AG20443 (cell line): ENCODE data around the gene TNFRSF11A.

Experiments
- DNase-seq: peaks from one replicate; pipeline ENCODE4 v3.0.0; 2012; ENCODE audit warnings: low spot score, mixed read lengths

Gene TNFRSF11A

DNA sequence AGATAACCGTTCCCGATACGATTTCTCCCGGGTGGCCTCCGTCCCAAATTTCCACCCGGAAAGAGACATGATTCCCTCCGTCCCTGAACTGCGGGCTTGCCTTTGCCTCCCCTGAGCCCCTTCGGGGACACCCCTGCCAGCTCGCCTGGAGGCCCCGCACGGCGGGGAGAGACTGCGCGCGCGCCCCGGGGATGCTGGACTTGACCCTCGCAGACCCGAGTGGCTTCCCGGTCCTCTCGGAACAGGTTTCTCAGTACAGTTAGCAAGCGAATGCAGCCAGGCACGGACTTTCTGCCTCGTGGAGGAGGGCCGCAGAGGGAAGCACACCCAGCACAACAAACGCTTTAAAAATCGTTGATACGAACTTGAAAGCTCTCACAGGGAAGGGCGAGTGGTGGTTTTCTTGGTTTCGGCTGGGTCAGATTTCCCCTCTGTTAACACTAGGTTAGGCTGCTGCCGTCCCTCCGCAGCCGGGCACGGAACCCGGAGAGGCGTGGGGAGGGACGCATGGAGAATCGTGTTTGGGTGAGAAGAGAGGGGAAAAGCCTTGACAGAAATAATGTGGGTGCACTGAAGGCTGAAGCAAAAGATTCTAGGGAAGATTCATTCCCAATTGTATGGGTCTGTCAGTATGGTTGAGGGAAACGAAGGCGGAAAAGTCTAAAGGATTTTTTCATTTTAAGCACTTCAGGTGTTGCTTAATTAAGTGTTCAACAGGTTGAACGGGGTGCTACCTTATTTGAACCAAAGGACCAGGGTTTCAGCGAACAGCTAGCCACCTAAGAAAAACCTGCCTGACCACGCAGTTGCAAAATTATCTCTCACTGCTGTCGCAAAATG, 916 bp downstream of the TNFRSF11A start:
- peak; percentile 29 for DNase-seq

DNA sequence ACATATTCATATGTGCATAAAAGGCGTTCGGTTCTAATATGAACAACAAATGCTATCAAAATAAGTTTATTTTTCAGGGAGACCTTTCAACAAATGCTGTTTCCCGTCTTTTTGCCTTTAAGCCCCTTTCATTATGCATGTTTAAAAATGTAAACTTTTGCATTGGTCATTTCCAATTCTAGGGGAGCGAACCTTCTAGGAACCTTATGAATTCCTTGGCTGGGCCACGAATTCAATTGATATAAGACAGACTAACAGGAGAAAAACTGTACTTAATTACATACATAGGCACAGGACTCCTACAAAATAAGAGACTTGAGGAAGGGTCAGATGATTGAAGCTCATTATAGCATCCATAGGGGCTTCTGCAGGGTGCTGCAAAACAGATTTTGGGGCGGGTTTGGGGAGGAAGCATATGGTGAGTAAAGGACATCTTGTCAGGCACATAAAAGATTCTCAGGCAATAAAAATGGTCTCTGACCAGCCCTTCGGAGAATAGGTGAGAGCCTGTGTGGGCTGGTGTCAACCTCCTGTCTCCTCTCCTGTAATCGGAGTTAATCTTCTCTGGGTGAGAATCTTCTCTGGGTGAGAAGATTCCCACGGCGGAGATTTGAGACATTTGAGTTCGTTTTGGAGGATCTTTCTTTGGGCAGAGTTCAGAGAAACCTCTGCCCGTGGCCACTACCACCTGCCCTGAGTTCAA, 1.7 kb downstream of the TNFRSF11A start:
- no peak for DNase-seq

DNA sequence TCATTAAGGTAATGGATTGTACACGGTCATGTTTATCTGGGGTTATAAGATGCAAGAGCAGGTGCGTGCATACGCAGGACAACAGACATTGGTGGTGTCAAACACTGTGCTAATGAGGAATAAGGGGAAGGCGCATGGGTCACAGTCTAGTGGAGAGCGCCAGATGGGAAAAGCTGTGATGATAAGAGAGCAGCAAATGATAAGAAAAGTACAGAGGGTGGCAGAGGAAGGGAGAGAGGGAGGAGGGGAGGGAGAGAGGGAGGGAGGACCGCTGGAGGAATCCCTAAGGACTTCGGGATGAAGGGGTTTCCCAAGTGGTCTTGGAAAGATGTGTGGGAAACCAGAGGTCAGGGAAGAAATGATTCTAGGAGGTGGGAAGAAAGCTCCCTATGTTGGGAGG, 2.9 kb downstream of the TNFRSF11A start:
- no peak for DNase-seq

DNA sequence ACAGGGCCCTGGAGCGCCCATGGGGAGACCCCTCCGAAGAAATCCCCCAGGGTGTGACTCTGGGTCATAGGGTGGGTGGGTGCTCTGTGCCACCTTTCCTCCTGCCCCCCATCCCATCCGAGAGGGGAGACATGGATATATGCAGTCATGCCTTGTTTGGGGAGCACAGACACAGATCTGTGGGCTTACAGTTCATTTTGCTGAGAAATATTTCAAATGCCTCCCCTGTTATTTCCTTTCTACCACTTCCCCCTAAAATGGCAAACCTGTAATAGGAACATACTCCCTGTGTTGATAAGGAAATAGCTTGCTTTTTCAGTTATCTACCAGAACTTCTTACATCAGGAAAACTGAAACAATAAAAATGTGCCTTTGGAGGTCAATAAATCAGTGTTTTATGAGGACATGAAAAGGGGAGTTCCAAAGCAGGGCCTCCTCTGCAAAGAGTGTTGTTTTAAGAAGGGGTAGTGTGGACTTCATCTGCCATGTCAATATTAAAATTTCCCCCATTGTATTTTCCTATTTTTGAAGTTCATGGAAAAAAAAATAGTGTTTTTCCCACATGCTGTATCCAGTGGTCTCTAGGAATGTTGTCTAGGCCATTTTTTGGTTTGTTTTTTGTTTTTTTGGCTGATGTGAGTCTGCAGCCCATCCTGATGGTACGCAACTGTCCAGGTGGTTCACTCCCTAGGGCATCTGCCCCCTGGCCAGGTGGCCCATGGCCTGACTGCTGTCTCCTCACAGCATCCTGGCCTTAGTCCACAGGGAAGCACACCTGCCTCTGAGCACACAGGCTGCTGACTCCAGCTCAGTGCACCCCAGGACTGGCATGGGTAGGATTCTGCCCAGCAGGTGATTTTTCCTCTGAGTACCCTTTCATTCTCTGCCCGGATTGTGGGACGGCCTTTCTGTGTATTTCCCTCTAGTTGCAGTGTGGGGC, 3.7 kb downstream of the TNFRSF11A start:
- no peak for DNase-seq

DNA sequence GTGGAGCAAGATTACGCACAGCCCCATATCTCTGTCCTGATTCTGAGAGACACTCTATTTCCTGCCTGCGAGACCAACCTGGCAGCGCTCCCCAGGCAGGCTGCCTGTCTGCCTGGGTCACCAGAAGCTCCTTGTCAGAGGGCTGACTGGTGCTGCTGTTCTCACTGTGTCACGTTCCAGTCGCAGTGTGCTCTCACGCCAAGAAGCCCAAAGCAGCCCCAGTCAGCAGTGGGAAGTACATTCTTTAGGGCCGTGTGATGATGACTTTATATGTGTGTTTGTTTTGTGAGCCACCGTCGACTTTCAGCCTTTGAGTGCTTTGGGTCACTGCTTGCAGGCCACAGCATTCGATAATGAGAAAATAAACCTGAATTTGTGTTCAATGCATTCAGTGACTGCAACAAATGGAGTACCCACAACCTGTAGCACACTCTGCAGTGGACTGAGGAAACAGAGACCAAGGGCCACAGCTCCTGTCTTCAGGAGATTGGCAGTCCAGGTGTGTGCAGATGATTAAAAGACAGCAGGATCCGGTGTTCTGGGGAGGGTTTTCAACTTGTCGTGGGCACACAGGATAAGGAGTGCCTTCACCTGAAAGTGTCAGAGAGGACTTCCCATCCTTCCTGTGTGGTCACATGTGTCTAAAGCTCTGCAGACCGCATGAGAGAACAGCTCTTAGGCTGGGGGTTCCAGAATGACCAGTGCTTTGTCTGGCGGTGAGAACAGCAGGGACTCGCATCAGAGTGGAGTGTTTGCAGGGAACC, 4.8 kb downstream of the TNFRSF11A start:
- DNase-seq = peak; percentile 85

DNA sequence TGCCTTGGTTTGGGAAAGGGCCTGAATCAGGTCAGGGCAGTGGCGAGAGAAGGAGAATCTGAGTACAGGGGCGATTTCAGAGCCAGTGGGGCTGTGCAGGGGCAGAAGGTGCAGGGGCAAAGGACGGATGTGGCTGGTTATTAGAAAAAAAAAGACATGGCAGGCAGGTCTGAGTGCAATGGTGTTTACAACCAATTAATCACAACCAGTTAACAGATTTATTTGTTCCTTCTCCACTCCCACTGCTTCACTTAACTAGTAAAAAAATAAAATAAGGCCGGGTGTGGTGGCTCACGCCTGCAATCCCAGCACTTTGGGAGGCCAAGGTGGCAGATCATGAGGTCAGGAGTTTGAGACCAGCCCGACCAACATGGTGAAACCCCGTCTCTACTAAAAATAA, 5.5 kb downstream of the TNFRSF11A start:
- no peak for DNase-seq

DNA sequence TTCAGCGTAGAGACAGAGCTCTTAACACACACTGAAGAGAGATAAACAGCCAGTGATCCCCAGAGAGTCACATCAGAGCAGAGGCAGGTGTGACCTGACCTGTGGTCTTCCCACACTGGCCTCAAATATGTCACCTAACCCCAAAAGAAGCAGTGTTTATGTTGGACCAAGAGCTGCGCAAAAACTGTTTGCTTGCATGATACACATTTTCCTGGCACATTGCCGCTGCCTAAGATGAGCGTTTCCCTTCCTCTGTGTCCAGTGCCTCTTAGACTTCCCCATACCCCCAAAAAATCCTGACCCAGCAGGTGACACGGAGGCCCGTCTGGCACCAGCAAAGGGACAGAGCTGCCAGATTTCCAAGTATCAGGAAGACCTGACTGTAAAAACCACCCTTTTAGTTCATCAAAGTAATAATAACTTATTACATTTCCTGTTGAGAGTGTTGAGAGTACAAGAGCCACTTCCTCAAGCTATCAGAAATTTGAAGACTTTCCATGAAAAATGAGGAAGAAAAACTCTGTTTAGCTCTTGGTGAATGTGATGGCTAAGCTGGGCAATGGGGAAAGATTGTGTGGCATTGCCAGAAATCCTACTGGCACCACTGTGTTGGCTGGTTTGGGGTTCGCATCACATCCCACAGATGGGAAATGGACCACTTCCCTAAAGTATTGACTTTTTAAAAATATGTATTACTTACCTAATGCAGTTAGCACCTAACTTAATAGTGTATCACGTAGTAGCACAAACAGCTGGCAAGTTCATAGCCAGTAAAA, 6.7 kb downstream of the TNFRSF11A start:
- DNase-seq = no peak

DNA sequence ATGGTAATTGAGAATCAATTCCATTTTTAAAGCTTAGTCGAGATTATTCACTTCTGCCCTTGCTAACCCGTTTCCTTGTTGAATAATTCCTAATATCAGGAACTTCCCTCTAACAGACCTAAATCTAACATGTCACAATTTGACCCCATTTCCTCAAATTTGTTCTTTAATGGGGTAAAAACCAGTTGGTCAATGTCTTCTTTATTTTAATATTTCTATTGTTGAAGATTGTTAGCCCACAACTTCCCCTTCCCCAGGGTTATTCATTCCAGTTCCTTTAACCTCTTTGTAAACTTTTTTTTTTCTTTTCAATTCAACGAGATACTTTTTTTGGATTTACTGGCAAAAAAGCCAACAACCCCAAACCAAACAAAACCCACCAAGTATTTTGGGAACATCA, 7.3 kb downstream of the TNFRSF11A start:
- DNase-seq = no peak

DNA sequence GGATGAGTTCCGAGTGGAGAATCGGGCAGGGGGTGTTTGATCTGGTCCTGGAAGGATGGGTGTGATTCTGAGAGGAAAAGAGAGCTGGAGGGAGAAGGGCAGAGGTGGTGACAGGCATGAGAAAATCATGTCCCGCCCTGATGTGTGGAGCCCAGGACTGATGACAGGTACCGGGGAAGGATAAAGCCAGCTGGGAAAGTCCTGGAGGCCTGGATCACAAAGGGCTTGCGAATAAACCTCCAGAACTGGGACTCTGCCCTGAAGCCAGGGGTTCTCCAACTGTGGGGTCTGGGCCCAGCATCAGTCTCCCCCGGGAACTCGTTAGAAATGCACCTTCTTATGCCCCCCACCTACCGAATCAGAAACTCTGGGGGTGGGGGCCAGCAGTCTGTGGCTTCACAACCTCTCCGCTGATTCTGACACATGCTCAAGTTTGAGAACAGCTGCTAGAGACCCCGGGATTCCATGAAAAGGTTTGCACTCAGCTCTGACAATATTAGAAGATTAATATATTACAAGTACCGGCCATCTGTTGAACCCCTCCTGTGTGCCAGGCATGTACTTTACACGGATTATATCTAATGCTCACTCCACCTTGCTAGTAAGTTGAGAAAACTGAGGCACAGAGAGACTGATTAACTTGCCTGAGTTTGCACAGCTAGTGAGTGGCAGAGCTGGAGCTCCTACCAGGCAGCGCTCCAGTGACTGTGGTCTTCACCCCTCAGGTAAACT, 8.0 kb downstream of the TNFRSF11A start:
- no peak for DNase-seq

DNA sequence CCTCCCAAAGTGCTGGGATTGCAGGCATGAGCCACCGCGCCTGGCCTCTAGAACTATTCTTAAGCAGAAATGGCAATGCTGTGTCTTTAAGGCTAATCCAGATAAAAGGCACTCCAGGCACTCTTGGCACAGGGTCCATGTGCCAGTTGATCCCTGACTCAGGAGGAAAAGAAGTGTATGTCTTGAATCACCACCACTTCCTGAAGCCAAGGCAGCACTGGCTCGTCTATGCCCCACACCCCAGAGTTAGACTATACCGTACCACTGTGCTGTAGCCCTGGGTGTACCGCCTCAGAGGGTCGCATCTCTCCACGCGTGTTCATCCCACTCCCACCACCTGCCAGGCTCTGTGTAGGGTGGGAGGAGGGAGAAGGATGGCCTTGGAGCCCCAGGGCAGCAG, 9.0 kb downstream of the TNFRSF11A start:
- peak; percentile 47 for DNase-seq

DNA sequence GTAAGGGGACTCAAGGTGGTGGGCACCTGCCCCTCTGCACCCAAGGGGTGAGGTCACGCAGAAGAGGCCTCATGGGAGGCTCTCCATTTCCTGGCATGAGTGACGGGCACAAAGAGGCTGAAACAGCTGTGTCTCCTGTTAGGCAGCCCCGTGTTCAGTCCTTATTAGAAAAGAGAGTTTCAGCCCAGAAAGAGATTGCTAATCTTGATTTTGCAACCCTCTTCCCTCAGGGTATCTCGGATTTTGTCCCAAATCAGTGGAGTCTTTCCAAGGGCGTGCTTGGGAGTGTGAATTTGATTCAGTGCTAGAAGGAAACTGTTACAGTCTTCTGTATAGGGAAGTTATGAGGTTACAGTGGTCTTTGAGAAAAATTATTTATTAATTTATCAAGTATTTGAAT, 10.4 kb downstream of the TNFRSF11A start:
- no peak for DNase-seq

DNA sequence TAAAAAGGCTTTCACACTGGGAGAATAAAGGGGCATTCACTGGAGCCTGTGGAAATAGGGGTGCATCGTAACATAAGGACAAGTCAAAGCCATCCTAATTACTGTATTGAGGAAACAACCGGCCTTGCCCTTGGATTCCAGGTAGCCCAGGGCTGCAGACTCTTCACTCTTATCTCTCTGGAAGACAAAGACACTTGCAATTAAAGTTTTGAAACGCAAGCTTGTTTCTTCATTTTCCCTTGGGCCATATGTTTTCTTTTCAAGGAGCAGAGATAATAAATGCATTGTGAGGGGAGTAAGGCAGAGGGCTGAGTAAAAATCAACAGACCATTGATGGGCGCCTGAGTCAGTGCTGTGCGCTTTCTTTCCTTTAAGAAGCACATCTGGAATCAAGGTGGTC, 11.5 kb downstream of the TNFRSF11A start:
- DNase-seq = no peak

DNA sequence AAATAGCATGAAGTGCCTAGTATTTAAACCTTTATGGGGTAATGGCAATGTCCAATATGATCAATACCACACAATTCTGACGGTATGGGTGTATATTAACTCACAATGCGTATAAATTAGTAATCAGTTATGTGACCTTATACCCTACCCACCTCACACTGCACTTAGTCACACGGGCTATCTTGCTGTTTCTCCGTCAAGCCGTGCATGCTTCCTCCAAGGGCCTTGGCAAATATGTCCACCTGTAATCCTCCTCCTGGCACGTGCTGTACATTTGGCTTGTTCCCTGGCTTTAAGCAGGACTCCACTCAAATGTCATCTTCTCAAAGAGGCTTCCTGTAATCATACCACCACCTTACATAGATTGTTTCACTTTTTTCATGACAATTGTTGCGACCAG, 12.2 kb downstream of the TNFRSF11A start:
- DNase-seq = no peak

DNA sequence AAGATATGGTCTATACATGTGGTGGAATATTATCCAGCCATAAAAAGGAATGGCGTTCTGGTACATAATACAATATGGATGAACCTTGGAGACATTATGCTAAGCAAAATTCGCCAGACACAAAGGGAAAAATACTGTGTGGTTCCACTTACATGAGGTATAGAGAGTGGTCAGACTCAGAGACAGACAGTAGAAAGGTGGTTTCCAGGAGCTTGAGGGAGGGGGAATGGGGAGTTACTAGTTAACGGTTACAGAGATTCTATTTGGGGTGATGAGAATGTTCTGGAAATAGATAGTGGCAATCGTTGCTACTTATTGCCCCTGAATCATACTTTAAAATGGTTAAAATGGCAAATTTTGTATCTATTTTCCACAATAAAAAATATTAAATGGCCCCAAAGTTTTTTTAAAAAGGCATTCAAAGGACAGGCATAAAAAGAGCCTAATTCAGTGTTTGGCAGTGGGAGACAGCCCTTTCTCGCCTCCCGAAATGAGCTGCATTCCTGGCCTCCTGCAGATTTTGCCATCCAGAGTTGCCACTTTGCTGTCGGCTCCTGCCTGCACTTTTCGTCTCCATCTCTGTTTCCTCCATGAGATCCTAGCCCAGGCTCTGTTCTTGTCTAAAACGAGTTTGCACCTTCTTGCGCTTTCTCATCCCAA, 13.5 kb downstream of the TNFRSF11A start:
- no peak for DNase-seq

DNA sequence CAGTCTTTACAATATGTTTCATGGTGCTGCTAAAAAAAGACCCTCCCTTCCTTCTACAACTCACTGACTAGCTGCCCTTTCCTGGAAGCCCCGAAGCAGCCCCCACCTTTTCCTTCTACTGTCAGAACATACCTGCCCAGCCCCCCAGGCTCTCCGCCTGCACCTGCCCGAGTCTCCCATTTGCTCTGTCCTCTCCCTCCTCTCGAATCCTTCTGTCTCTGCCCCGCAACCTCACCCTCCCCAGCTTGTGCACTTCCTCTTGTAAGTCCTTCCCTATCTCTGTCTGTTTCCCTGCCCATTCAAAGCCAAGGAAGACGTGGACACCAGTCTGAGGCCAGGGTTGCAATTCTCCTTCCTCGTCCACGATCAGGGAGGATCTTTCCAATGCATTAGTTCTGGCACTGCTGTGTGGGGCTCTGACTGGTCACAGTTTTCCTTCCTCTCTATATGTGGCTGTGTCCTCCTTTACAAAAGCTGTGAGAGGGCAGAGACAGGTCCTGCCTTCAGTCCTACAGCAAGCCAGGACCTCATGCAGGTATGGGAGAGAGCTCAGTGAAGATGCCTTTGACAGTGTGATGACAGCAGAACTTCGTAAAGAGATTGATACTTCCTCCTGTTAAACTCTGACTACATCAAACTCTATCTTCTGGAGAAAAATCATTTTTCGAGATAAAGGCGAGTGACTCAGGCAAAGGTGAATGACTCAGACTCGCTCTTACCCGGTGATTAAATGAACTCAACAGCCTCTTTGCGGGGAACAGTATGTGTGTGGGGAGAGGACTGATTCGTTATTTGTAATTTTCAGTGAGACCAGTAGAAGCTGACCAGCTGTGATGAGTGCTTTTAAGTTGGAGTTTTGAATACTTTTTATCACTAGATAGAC, 14.2 kb downstream of the TNFRSF11A start:
- peak; percentile 45 for DNase-seq

DNA sequence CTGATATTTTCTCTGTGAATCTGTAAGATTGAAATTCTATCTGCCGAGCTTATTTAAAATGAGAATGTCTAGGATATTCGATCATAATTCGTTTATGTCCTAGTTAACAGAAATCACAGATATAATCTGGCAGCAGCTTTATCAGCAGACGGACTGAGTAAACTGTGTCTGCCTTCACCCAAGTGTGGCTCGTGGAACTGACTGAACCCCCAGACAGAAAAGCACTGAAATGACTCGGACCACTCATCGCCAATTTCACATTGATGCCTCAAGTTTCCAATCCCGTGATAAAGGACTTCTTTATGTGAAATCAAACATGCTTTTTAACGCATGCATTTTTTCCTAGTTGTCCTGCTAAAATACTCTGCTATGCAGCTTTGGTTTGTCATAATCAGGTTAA, 15.9 kb downstream of the TNFRSF11A start:
- no peak for DNase-seq

DNA sequence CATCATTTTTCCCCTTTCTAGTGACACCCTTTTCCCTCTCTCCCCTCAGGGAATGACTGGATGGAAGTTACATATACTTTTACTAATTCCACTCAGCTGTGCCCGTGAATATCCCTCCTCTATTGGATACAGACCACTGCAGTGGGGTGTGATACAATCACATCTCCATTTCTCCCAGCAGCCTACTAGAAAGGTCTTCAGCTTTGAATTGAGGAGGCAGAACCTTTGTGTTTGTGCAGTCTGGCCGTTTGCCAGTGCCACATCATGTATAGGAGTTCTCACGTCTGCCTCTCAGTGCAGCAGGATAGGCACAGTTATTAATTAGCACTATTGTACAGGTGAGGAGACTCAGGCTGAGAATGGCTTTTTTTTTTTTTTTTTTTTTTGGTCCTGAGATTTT, 16.4 kb downstream of the TNFRSF11A start:
- no peak for DNase-seq

DNA sequence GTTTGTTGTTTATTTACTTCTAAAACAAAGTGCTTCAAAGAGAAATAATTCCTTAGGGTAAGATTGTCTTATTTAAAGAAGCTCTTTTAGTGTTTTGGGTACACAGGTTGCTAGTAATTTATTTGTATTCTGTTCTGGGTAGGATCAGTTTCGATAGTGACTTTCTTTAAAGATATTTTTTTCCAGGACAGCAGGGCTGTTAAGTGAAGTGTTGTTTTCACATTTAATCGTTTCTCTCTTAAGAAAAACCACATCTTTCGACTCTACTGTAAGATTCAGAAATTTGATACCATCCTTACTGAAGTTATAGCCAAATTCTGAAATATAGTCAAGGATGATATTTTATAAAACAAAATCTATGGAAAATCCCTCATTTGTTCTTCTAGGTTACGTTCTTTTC, 17.8 kb downstream of the TNFRSF11A start:
- DNase-seq = no peak

DNA sequence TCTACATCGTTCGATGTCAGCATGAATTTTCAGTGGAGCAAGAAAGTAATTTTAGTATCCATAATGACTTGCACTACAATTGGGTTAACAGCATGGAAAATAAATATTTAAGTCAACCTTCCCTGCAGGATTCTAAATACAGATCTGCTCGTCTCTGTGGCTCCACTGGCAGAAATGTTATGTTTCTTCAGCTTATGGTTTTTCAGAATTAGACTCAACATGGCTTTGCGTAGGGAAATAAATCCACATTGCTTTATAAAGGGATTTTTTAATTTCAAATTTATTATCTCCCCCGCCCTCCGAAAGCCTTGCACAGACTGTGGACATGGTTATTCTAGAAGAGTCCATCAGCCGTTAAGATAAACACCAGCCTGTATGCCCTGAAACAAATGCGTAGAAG, 18.2 kb downstream of the TNFRSF11A start:
- DNase-seq = no peak
